ENCODE data around the gene TMOD3.

TMOD3 gene

GRCh38 chr15:51924156-51925068, 95.0 kb downstream of the TMOD3 start:
- DNase-seq (ENCODE audit: insufficient read length, low spot score) = no peak
- no peak for FAIRE-seq
- TF ChIP-seq CTCF (IDR thresholded peaks at IDR 0.05; ENCODE audit: insufficient read depth, missing control alignments) = no peak

DNA sequence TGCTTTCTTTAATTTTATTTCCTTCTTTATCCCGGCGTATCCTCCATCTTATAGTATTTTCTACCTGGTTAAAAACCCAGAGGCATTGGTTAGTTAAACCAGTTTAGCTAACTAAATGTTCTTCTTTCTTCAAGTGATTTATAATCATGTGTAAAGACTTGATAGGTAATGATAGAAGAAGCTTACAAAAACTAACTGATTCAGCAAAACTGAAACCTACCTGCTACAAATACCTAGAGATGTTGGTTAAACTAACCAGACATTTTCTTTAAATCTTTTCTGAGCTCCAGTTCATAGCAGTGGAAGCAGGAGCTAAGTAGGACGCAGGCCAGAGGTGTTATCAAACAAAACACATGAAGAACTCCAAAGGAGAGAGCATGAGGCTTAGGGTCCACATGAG, 97.4 kb downstream of the TMOD3 start:
- TF ChIP-seq CTCF (IDR thresholded peaks at IDR 0.05; ENCODE audit: insufficient read depth, missing control alignments) = no peak
- DNase-seq (ENCODE audit: insufficient read length, low spot score) = no peak
- no peak for FAIRE-seq

DNA sequence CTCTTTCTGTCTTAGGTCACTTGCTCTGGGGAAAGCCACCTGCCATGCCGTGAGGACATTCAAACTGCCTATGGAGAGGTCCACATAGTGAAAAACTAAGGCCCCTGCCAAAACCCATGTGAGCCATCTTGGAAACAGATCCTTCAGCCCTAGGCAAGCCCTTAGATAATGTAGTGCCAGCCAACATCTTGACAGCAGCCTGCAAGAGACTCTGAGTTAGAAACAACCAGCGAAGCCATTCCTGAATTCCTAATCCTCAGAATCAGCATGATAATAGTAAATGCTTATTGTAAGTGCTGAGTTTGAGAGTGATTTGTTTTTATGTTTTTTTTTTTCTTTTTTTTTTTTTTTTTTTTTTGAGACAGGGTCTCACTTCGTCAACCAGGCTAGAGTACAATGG, 101.6 kb downstream of the TMOD3 start:
- DNase-seq (ENCODE audit: insufficient read length, low spot score) (no peak), FAIRE-seq (no peak)
- no peak for TF ChIP-seq CTCF (IDR thresholded peaks at IDR 0.05; ENCODE audit: insufficient read depth, missing control alignments)

DNA sequence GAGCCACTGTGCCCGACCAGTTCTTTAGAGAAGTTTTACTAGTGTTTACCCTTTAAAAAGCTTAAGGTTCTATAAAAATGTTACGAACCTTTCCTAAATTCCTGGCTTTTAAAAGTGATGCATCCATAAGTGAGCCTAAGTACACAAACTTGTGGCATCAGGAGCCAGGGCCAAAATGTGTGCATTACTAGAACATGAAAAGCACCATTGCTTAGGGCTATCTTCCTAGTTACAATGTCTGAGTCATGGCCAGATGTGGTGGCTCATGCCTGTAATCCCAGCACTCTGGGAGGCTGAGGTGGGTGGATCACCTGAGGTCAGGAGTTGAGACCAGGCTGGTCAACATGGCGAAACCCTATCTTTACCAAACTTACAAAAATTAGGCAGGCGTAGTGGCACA, 102.2 kb downstream of the TMOD3 start:
- no peak for FAIRE-seq
- DNase-seq (ENCODE audit: insufficient read length, low spot score) = no peak
- TF ChIP-seq CTCF (IDR thresholded peaks at IDR 0.05; ENCODE audit: insufficient read depth, missing control alignments) = no peak

DNA sequence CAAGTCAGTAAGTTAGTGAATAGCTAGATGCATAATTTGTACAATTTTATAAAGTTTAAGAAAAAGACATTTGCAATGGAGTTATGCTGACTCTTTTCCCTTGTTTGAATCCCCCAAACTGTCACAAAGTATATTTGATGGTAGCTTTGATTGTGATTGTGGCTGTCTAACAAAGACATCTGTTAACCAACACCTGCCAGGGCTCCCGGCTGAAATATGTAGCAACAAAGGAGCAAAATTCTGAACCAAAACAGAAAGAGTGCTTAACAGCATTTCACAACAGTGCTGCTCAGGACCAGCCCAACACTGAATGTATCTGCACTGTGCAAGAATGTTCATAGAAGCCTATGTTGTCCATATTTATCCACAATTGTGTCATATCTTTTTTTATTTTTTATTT, 102.7 kb downstream of the TMOD3 start:
- DNase-seq (ENCODE audit: insufficient read length, low spot score) (no peak), FAIRE-seq (no peak)
- TF ChIP-seq CTCF (IDR thresholded peaks at IDR 0.05; ENCODE audit: insufficient read depth, missing control alignments) = no peak

DNA sequence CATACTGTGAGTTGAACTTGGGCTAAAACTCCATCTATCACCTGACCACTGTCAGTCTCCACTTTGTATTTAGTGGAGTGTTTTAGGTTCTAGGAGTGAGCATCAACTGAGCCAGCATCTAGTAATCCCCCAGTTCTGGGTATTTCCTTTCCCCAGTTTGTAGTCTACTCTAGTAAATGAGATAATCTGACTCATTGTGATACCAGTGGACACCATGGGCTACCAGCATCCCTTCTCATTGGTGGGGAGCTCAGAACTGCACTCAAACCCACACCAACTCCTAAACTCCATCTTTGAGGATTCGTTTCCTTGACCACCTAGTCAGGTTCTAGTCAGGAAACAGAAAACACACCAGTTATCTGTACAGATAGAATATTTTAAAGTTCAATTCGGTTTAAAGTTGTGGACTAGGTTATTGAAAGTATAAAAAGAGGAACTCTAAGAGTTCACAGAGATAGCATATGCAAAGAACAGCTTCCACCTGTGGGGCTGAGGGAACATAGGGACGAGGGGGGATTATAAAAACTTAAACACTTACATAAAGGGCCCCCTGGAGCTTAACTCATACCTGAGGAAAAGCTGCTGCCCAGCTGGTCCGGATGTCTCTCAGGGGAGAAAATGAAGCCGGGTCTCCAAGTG, 106.1 kb downstream of the TMOD3 start:
- FAIRE-seq = no peak

More for the DNA sequence above, 106.1 kb downstream of the TMOD3 start:
- TF ChIP-seq CTCF (IDR thresholded peaks at IDR 0.05; ENCODE audit: insufficient read depth, missing control alignments) = no peak
- no peak for DNase-seq (ENCODE audit: insufficient read length, low spot score)

All from D721Med (cell line).